GM12891 (cell line): Measurements from ENCODE around the gene ANO9.
"Not testable (repeated sequence)": the region's sequence is repeated elsewhere in the genome, so short reads cannot be mapped to it uniquely, and the experiment has no call there.

Source experiments
- DNase-seq: peaks from one replicate; pipeline ENCODE4 v3.0.0; 2011; ENCODE audit warnings: low spot score; ENCODE audit not compliant: insufficient read length
- FAIRE-seq: peaks from 2 replicates; lab custom pipeline; 2011; peaks lifted over from hg19 to GRCh38; lab: Jason Lieb, UNC
- PAX5 ChIP-seq: IDR thresholded peaks from 2 replicates; pipeline ENCODE4 v1.6.1; 2011; ENCODE audit warnings: low read length, moderate library complexity, mild to moderate bottlenecking; ENCODE audit not compliant: insufficient read depth, severe bottlenecking
- POLR2A ChIP-seq: IDR thresholded peaks from 2 replicates; pipeline ENCODE4 v1.6.1; 2011; ENCODE audit warnings: low read depth, low read length, control low read depth
- POLR2AphosphoS5 ChIP-seq: IDR thresholded peaks from 2 replicates; pipeline ENCODE4 v1.6.1; 2011; ENCODE audit warnings: low read depth, low read length, control low read depth
- POU2F2 ChIP-seq: IDR thresholded peaks from 2 replicates; pipeline ENCODE4 v1.6.1; 2011; ENCODE audit warnings: low read depth, mild to moderate bottlenecking, control low read depth, low read length, moderate library complexity
- SPI1 ChIP-seq: IDR thresholded peaks from 2 replicates; pipeline ENCODE4 v1.6.1; 2011; ENCODE audit warnings: low read depth, low read length, control low read depth
- TAF1 ChIP-seq: IDR thresholded peaks from 2 replicates; pipeline ENCODE4 v1.6.1; 2011; ENCODE audit warnings: low read depth, low read length, control low read depth

ANO9 gene

GRCh38 chr11:472816-473215, 31.0 kb upstream of the ANO9 start:
- FAIRE-seq (no peak), DNase-seq (no peak)
- no peak for TF ChIP-seq SPI1
- no peak for TF ChIP-seq POU2F2
- no peak for TF ChIP-seq PAX5
- TF ChIP-seq POLR2AphosphoS5: no peak
- no peak for TF ChIP-seq TAF1
- no peak for TF ChIP-seq POLR2A

GRCh38 chr11:472272-472671, 30.5 kb upstream of the ANO9 start:
- TF ChIP-seq TAF1 (no peak), SPI1 (no peak), POLR2AphosphoS5 (no peak), POLR2A (no peak), PAX5 (no peak), POU2F2 (no peak)
- no peak for FAIRE-seq

GRCh38 chr11:471468-472145, 29.8 kb upstream of the ANO9 start:
- FAIRE-seq (no peak), DNase-seq (no peak)
- TF ChIP-seq PAX5 (no peak), SPI1 (no peak), POU2F2 (no peak), POLR2AphosphoS5 (no peak), TAF1 (no peak), POLR2A (no peak)

More at GRCh38 chr11:472272-472671, 30.5 kb upstream of the ANO9 start:
- no peak for DNase-seq

- FAIRE-seq (no peak), DNase-seq (no peak)
- no peak for TF ChIP-seq TAF1
- no peak for TF ChIP-seq POU2F2
- TF ChIP-seq PAX5: no peak
- TF ChIP-seq POLR2A: no peak
- TF ChIP-seq POLR2AphosphoS5: no peak
- TF ChIP-seq SPI1: no peak
Observed at GRCh38 chr11:469684-470560, 28.1 kb upstream of the ANO9 start.

GRCh38 chr11:469026-469683, 27.3 kb upstream of the ANO9 start:
- not testable (repeated sequence) for DNase-seq, FAIRE-seq

- TF ChIP-seq TAF1 (no peak), PAX5 (no peak), POLR2A (no peak), POU2F2 (no peak), SPI1 (no peak), POLR2AphosphoS5 (no peak)
- no peak for DNase-seq
- FAIRE-seq: no peak
Observed at GRCh38 chr11:468493-468892, 26.7 kb upstream of the ANO9 start.

GRCh38 chr11:468036-468435, 26.2 kb upstream of the ANO9 start:
- DNase-seq: no peak
- TF ChIP-seq TAF1: no peak
- TF ChIP-seq SPI1: no peak
- TF ChIP-seq PAX5: no peak
- no peak for TF ChIP-seq POLR2A
- TF ChIP-seq POLR2AphosphoS5: no peak
- no peak for TF ChIP-seq POU2F2
- FAIRE-seq: no peak

GRCh38 chr11:465896-466530, 24.2 kb upstream of the ANO9 start:
- TF ChIP-seq SPI1 (no peak), PAX5 (no peak), POLR2A (no peak), POLR2AphosphoS5 (no peak), POU2F2 (no peak), TAF1 (no peak)
- FAIRE-seq (no peak), DNase-seq (no peak)

GRCh38 chr11:464316-464715, 22.5 kb upstream of the ANO9 start:
- TF ChIP-seq PAX5 (no peak), SPI1 (no peak), POLR2A (no peak), POLR2AphosphoS5 (no peak), TAF1 (no peak), POU2F2 (no peak)
- no peak for FAIRE-seq
- DNase-seq: no peak
